ENCODE measurements around the gene GNA14. TPM values are rescaled to one million over a fixed set of nuclear protein-coding genes. Genes with fewer than 3 reads are reported as not detected.

GNA14 gene
- total RNA-seq, 1 donor from 2014 or later: 0.32 TPM

DNA sequence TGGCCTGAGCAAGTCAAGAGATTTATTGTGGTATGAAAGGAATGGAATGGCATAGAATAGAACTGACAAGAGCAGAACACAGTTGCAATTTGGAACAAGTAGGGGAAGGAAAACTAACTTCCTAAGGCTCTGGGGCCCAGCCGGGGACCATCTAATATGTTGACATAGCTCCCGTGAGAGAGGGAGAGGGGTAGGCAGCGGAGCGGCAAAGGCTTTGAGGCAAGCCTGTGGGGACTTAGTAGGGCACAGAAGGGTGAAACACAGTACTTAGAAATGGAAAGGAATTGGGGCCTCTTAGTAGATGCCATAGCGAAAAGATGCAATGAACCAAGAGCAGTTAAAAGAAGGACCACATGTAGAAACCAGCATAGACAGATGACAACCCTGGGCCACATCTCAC, 11.8 kb upstream of the GNA14 start:
- Mint-ChIP-seq H3K27ac (ENCODE audit: unreplicated experiment) (no peak overlapping the region), H3K27me3 (ENCODE audit: unreplicated experiment) (peaks cover 1% of the 10 kb centered on the region), H3K9me3 (ENCODE audit: unreplicated experiment) (peaks cover 2% of the 10 kb centered on the region), H3K4me3 (ENCODE audit: unreplicated experiment) (no peak overlapping the region), H3K36me3 (ENCODE audit: unreplicated experiment) (no peaks in the 10 kb centered on the region), H3K4me1 (ENCODE audit: low read depth, unreplicated experiment) (no peaks in the 10 kb centered on the region)
- DNase-seq: no peak
- TF ChIP-seq, protein P1, sequence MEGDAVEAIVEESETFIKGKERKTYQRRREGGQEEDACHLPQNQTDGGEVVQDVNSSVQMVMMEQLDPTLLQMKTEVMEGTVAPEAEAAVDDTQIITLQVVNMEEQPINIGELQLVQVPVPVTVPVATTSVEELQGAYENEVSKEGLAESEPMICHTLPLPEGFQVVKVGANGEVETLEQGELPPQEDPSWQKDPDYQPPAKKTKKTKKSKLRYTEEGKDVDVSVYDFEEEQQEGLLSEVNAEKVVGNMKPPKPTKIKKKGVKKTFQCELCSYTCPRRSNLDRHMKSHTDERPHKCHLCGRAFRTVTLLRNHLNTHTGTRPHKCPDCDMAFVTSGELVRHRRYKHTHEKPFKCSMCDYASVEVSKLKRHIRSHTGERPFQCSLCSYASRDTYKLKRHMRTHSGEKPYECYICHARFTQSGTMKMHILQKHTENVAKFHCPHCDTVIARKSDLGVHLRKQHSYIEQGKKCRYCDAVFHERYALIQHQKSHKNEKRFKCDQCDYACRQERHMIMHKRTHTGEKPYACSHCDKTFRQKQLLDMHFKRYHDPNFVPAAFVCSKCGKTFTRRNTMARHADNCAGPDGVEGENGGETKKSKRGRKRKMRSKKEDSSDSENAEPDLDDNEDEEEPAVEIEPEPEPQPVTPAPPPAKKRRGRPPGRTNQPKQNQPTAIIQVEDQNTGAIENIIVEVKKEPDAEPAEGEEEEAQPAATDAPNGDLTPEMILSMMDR (IDR thresholded peaks at IDR 0.05; ENCODE audit: partially characterized antibody, unreplicated experiment): no peak

DNA sequence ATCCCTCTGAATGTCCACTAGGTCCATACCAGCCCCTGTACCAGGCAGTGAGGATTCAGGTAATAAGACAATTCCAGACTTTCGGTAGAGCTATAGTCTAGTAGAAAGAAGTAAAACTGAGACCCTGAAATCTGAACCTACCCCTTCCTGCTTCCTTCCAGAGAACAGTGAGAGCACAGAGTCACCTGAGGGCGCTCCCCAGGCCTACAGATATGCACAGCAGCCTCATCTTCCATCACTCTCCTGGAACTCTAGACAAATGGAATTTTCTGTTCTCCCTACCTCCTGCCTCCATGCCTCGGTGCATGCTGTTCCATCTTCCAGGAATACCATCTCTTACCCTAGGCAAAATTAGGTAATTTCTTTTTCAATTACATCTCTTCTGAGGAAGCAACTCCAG, 3.1 kb upstream of the GNA14 start:
- H3K9me3 Mint-ChIP-seq (ENCODE audit: unreplicated experiment): peaks cover 5% of the 10 kb centered on the region
- peaks cover 2% of the 10 kb centered on the region for H3K4me1 Mint-ChIP-seq (ENCODE audit: low read depth, unreplicated experiment)
- no peaks in the 10 kb centered on the region for H3K36me3 Mint-ChIP-seq (ENCODE audit: unreplicated experiment)
- H3K27me3 Mint-ChIP-seq (ENCODE audit: unreplicated experiment): peaks cover 9% of the 10 kb centered on the region
- no peak for DNase-seq
- H3K27ac Mint-ChIP-seq (ENCODE audit: unreplicated experiment): no peak overlapping the region
- peak overlapping the region; percentile 5 for H3K4me3 Mint-ChIP-seq (ENCODE audit: unreplicated experiment)
- TF ChIP-seq, protein P1 (IDR thresholded peaks at IDR 0.05; ENCODE audit: partially characterized antibody, unreplicated experiment): no peak

DNA sequence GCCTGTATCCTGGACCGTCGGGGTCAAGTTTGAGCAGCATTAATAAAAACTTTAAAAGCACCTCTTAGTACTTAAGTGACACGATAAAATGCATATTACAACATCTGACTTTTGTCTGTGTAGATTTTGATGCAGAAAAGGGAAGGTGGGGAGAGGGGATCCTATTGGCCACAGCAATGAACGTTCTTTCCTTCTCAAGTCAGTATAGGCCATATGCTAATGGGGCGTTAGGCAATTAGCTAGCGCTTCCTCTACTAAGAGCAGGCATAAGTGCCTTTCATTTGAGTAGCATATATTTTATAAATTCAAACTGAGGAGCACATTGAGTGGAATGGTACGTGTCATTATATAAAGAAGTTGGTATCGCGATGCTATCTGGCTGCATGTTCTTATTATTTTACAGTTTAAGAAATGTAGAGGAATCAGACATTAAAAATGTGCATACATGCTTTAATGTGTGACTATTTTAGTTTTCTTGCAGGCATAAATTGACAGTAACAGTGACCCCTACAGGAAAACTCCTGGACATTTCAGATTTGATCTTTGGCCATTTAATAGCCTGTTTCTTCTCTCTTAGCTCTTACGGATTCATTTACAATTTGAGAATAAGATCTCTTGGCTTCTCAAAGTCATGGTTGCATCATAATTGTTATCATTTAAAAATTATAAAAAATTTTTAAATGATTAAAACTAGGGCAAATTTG, 1.1 kb upstream of the GNA14 start:
- TF ChIP-seq, protein P1 (IDR thresholded peaks at IDR 0.05; ENCODE audit: partially characterized antibody, unreplicated experiment): peak; percentile 38
- peaks cover 5% of the 10 kb centered on the region for H3K9me3 Mint-ChIP-seq (ENCODE audit: unreplicated experiment)
- DNase-seq: no peak
- no peak overlapping the region for H3K27ac Mint-ChIP-seq (ENCODE audit: unreplicated experiment)
- no peaks in the 10 kb centered on the region for H3K36me3 Mint-ChIP-seq (ENCODE audit: unreplicated experiment)
- peaks cover 10% of the 10 kb centered on the region for H3K27me3 Mint-ChIP-seq (ENCODE audit: unreplicated experiment)
- H3K4me3 Mint-ChIP-seq (ENCODE audit: unreplicated experiment): peak overlapping the region; percentile 79
- H3K4me1 Mint-ChIP-seq (ENCODE audit: low read depth, unreplicated experiment): peaks cover 2% of the 10 kb centered on the region

DNA sequence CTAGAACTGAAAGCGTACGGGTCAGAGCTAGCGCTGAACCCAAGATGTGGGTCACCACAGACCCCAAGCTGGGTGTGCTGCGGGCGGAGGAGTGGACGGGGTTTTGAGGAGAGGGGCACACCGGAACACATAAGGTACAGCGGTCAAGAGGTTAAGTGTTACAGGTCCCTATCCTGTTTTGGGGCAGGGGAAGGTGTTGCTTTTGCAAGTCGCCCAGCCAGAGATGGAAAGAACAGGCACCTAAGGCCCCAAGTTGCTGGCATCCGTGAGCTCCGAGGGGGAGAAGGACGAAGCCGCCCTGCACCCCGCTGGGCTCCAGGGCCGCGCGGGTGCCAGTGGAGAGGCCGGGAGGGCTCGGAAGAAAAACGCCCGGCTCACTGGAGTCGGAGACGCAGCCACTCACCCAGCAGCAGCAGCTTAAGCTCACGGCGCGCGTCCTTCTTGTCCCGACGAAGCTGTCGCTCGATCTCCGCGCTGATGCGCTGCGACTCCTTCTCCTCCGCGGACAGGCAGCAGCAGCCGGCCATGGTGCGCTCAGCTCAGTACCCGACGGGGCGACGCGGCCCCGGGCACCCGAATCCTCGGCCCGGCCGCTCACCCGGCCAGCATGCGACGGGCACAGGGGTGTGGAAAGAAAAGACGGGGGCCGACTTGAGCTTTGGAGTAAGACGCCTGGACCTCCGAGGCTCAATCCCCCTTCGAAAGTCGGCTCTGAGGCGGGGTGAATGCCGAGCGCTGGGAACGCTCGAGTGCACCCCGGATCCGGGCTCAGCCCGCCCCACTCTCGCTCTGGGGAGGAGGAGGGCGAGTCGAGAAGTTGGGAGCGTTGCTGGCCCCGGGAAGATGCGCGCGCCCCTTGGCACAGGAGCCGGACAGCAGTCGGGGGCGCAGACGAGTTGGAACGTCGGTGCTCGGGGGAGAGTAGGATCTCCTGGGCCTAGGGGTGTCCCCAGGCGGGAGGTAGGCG, 572 bp downstream of the GNA14 start:
- peaks cover 10% of the 10 kb centered on the region for H3K27me3 Mint-ChIP-seq (ENCODE audit: unreplicated experiment)
- DNase-seq: peak; percentile 57
- peaks cover 5% of the 10 kb centered on the region for H3K9me3 Mint-ChIP-seq (ENCODE audit: unreplicated experiment)
- TF ChIP-seq, protein P1 (IDR thresholded peaks at IDR 0.05; ENCODE audit: partially characterized antibody, unreplicated experiment): no peak
- H3K4me3 Mint-ChIP-seq (ENCODE audit: unreplicated experiment): peak overlapping the region; percentile 79
- no peaks in the 10 kb centered on the region for H3K36me3 Mint-ChIP-seq (ENCODE audit: unreplicated experiment)
- no peak overlapping the region for H3K27ac Mint-ChIP-seq (ENCODE audit: unreplicated experiment)
- peaks cover 2% of the 10 kb centered on the region for H3K4me1 Mint-ChIP-seq (ENCODE audit: low read depth, unreplicated experiment)

All from glutamatergic neuron (in vitro differentiated cells).